Measurements from ENCODE around the gene ITM2C.

- TF ChIP-seq CTCF (conservative IDR thresholded peaks at IDR 0.05) (no peak), ZFX (IDR thresholded peaks at IDR 0.05) (no peak)
Measured at GRCh38 chr2:230920167-230920566, 55.4 kb downstream of the ITM2C start.
